Esophagus squamous epithelium (tissue), 5 donors: ENCODE results near the gene RARB. TPM values are rescaled to one million over a fixed set of nuclear protein-coding genes. Genes with fewer than 3 reads are reported as not detected.
A peak's percentile ranks its signal among the peaks of the same experiment; 100 is the strongest.

ENCODE experiments used
- DNase-seq: peaks from one replicate; lab custom pipeline; 2025; lab: John Stamatoyannopoulos, UW
- H3K27ac ChIP-seq, 4 donors: fragments of 200-600 bp; sonication (generic); one replicate each; pipeline ENCODE4 v1.5.1; 2016 to 2019; ENCODE audit warnings: mild to moderate bottlenecking in 1 of 4
- H3K27me3 ChIP-seq, 4 donors: fragments of 200-600 bp; sonication (generic); 1 replicate in 3 of 4; 2 replicates in 1 of 4; pipeline versions ENCODE4 v1.5.1 to v1.6.0; 2017 to 2021; ENCODE audit warnings: antibody characterized with exemption in 1 of 4
- H3K36me3 ChIP-seq, 3 donors: fragments of 200-600 bp; sonication (generic); one replicate each; pipeline ENCODE4 v1.5.1; 2016 to 2019
- H3K4me1 ChIP-seq, 3 donors: fragments of 200-600 bp; sonication (generic); one replicate each; pipeline ENCODE4 v1.5.1; 2017 to 2019
- H3K4me3 ChIP-seq, 4 donors: fragments of 200-600 bp; sonication (generic); 1 replicate in 3 of 4; 2 replicates in 1 of 4; pipeline ENCODE4 v1.5.1; 2016 to 2019; ENCODE audit warnings: mild to moderate bottlenecking in 2 of 4, moderate library complexity in 1 of 4
- H3K9me3 ChIP-seq, 3 donors: fragments of 200-600 bp; sonication (generic); one replicate each; pipeline ENCODE4 v1.5.1; 2016 to 2019
- POLR2A ChIP-seq, 4 donors: fragments of 450-650 bp; IDR thresholded peaks; one replicate each; pipeline ENCODE4 v1.6.1; 2017; ENCODE audit warnings: antibody characterized with exemption in 4 of 4, mild to moderate bottlenecking in 4 of 4, moderate library complexity in 3 of 4
- WGBS, 2 donors: methylation state at CpG; one replicate each; pipeline ENCODE4 v1.1.5; 2018; 5-methylcytosine and 5-hydroxymethylcytosine counted together
- intact Hi-C: fragments of 100-400 bp; cut with DNase I; formaldehyde crosslinking; loops from one replicate; pipeline ENCODE4 v1.15.0; 2022
- total RNA-seq, 4 donors: library from RNA; depleted of rRNA; stranded (reverse); fragments of >200 nt; gene quantifications; one replicate each; pipeline ENCODE4 v1.1.0, GENCODE V29; 2016
- TF ChIP-seq, protein P1 (sequence below), 6 experiments: fragments of 450-650 bp in 4 of 6; fragments of 200-600 bp in 2 of 6; sonication (generic) in 2 of 6; IDR thresholded peaks; one replicate each; pipeline ENCODE4 v1.5.1; 2016 to 2019; ENCODE audit warnings: antibody characterized with exemption in 6 of 6, mild to moderate bottlenecking in 4 of 6, moderate library complexity in 4 of 6
- donor health status: DM: yes; HTN: yes; CAD: no.

RARB gene
- total RNA-seq, 4 donors from 2014 or later, result 1.9 to 9.0 (median 3.5) TPM

DNA sequence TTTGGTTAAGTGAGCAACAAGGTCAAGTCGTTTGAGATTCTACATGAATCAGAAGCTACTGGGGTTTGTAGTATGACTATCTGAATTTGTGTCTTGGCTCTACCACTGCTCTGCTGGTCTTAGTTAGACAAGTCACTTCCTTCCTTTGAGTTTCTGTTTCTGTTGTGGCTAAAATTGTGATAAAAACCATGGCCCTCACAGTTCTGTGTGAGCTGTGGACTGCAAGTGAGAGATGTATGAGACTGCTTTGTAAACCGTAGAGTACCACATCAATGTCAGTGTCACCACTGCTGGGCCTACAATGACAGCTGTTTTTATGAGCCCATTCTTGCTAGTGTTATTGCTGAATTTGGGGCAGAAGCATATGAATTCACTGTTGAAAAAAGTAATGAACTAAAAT, 32.7 kb downstream of the RARB start:
- Histone ChIP-seq H3K27ac (peak overlapping the region in 1 of 4 donors; percentile 28), H3K4me3 (no peak overlapping the region), H3K27me3 (no peaks in the 10 kb centered on the region), H3K9me3 (no peaks in the 10 kb centered on the region), H3K4me1 (peaks cover 0 to 67% (median 25%) of the 10 kb centered on the region in 3 donors), H3K36me3 (no peaks in the 10 kb centered on the region)
- DNase-seq, result no peak
- intact Hi-C loops, result no loop called here
- 42 to 62% methylated on average over 2 of the region's 2 CpGs for WGBS, 2 donors
- TF ChIP-seq, protein P1, sequence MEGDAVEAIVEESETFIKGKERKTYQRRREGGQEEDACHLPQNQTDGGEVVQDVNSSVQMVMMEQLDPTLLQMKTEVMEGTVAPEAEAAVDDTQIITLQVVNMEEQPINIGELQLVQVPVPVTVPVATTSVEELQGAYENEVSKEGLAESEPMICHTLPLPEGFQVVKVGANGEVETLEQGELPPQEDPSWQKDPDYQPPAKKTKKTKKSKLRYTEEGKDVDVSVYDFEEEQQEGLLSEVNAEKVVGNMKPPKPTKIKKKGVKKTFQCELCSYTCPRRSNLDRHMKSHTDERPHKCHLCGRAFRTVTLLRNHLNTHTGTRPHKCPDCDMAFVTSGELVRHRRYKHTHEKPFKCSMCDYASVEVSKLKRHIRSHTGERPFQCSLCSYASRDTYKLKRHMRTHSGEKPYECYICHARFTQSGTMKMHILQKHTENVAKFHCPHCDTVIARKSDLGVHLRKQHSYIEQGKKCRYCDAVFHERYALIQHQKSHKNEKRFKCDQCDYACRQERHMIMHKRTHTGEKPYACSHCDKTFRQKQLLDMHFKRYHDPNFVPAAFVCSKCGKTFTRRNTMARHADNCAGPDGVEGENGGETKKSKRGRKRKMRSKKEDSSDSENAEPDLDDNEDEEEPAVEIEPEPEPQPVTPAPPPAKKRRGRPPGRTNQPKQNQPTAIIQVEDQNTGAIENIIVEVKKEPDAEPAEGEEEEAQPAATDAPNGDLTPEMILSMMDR (IDR thresholded peaks at IDR 0.05), result no peak
- TF ChIP-seq POLR2A (IDR thresholded peaks at IDR 0.05), result no peak

DNA sequence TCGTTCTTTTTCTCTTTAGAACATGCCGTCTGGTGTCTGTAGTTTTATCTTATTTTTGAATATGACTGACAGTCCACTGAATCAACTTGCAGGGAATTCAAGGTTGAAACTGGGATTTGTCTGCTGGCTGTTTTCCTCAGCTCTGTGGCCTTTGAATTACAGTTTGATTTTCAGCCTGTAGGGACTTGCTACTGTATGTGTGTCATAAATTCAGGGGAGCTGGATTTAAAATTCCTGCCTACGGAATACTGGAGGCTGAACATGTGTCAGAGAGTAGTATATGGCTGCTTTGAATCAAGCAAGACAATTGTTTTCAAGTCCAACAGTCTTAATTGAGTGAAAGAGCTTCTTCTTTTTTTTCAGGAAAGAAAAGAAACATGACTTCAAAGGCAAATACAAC, 33.9 kb downstream of the RARB start:
- TF ChIP-seq, protein P1 (IDR thresholded peaks at IDR 0.05), result no peak
- no peak for TF ChIP-seq POLR2A (IDR thresholded peaks at IDR 0.05)
- WGBS, 2 donors, result 38 to 43% methylated on average over 3 of the region's 3 CpGs
- no peak for DNase-seq
- no peak overlapping the region for H3K4me3 ChIP-seq
- H3K9me3 ChIP-seq, result no peaks in the 10 kb centered on the region
- H3K36me3 ChIP-seq, result no peaks in the 10 kb centered on the region
- peaks cover 0 to 55% (median 21%) of the 10 kb centered on the region in 3 donors for H3K4me1 ChIP-seq
- intact Hi-C loops, result no loop called here
- peak overlapping the region in 3 of 4 donors; percentile 10 to 45 (median 28) for H3K27ac ChIP-seq
- H3K27me3 ChIP-seq, result no peaks in the 10 kb centered on the region

DNA sequence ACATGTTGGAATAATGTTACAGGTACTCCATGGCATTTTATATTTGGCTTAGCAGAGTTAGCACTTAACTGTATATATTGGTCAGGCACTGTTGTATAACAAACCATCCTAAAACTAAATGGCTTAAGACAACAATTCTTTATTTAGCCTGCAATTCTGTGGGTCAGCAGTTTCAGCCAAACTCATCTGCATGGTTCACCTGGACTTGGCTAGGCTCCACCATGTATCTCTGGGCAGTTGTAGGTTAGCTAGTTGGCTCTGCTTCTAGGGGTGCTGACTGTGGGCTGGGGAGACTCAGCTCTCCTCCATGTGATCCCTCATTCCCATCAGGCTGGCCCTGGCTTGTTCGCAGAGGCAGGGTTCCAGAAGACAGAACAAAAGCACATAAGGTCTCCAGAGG, 34.4 kb downstream of the RARB start:
- WGBS, 2 donors, result 40% methylated on average over 1 of the region's 1 CpG; no CpG with 5 or more reads in 1 of the 2 donors
- H3K4me3 ChIP-seq, result no peak overlapping the region
- H3K27ac ChIP-seq, result peak overlapping the region in 3 of 4 donors; percentile 28 to 45 (median 38)
- no peak for TF ChIP-seq POLR2A (IDR thresholded peaks at IDR 0.05)
- TF ChIP-seq, protein P1 (IDR thresholded peaks at IDR 0.05), result no peak
- no peaks in the 10 kb centered on the region for H3K36me3 ChIP-seq
- H3K4me1 ChIP-seq, result peaks cover 0 to 50% (median 21%) of the 10 kb centered on the region in 3 donors
- no peaks in the 10 kb centered on the region for H3K9me3 ChIP-seq
- DNase-seq, result no peak
- H3K27me3 ChIP-seq, result no peaks in the 10 kb centered on the region
- intact Hi-C loops, result no loop called here

DNA sequence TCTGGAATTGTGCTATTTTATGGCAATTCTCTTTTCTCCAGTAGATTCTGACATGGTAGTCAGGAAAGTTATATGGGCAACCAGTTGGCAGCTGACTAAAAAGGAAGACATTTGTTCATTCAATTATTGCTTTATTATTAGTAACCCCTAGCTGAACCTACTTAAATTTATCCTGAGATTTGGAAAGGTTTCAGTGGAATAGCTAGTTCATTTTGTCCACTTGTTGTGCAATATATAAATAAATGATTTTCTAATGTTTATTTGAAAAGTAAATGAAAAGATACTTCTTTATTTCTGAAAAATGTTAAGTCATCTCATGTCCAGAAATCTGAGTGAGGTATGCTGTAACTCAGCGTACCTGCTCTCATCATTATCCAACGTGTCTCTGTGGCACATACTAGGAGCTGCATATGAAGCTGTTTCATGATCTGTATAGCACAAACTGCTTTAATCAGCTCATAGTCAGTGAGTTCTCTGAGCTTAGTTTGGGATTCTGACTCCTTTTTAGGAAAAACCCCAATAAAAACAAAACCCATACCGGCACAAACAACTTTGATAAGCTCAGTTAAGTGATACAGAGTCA, 35.9 kb downstream of the RARB start:
- intact Hi-C loops, result no loop called here
- Histone ChIP-seq H3K36me3 (no peaks in the 10 kb centered on the region), H3K9me3 (no peaks in the 10 kb centered on the region), H3K27ac (peak overlapping the region in 2 of 4 donors; percentile 19 to 58), H3K4me1 (peaks cover 0 to 49% (median 9%) of the 10 kb centered on the region in 3 donors), H3K4me3 (no peak overlapping the region), H3K27me3 (no peaks in the 10 kb centered on the region)
- 67% methylated on average over 3 of the region's 3 CpGs for WGBS, 2 donors
- no peak for TF ChIP-seq POLR2A (IDR thresholded peaks at IDR 0.05)
- TF ChIP-seq, protein P1 (IDR thresholded peaks at IDR 0.05), result no peak
- DNase-seq, result no peak

DNA sequence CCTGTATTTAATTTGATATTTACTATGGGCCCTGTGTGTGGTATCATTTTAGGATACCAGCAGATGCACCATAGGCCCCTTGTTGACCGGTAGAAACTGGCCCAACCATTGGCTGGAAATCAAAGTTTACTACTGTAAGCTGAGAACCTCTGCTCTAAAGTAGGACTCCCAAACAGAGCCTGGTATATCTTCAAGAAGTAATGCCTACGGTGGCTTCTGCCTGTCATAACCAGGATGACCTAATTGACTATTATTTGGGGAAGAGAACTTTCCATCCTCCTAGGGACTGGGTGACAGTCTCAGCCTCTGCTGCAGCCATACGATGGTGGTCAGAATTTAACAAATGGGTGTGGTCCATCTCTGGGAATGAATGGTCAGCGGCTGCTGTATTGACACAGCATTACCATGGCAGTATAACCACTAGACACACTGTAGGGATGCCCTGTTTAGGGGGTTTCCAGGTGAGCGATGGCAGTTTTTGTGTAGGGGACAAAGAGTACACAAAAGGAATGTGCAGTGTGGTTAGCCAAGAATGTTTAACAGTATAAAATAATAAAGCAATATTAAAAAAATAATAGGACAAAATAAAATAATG, 37.3 kb downstream of the RARB start:
- Histone ChIP-seq H3K4me1 (peaks cover 0 to 58% (median 15%) of the 10 kb centered on the region in 3 donors), H3K9me3 (no peaks in the 10 kb centered on the region), H3K27ac (no peak overlapping the region), H3K27me3 (no peaks in the 10 kb centered on the region), H3K4me3 (no peak overlapping the region), H3K36me3 (no peaks in the 10 kb centered on the region)
- TF ChIP-seq, protein P1 (IDR thresholded peaks at IDR 0.05), result no peak
- TF ChIP-seq POLR2A (IDR thresholded peaks at IDR 0.05), result no peak
- WGBS, 2 donors, result 82% methylated on average over 5 of the region's 5 CpGs
- no peak for DNase-seq
- intact Hi-C loops, result no loop called here
